Nephron (organoid): Measurements from ENCODE around the gene SPATA16.

ENCODE experiments used
- H3K27ac Mint-ChIP-seq, 3 experiments: 2 replicates each; pipeline ENCODE4 v1.8.0; 2020; ENCODE audit warnings: mixed read lengths in 3 of 3, mild to moderate bottlenecking in 2 of 3, moderate library complexity in 1 of 3
- H3K27me3 Mint-ChIP-seq: 2 replicates; pipeline ENCODE4 v1.8.0; 2021; ENCODE audit warnings: low read depth, mild to moderate bottlenecking, moderate library complexity, mixed read lengths
- H3K36me3 Mint-ChIP-seq: 2 replicates; pipeline ENCODE4 v1.8.0; 2020; ENCODE audit warnings: low read depth, mixed read lengths
- H3K4me1 Mint-ChIP-seq: 2 replicates; pipeline ENCODE4 v1.8.0; 2020; ENCODE audit warnings: mixed read lengths
- H3K4me3 Mint-ChIP-seq, 3 experiments: 2 replicates each; pipeline ENCODE4 v1.8.0; 2020; ENCODE audit warnings: mild to moderate bottlenecking in 3 of 3, mixed read lengths in 3 of 3, moderate library complexity in 2 of 3
- H3K9me3 Mint-ChIP-seq: 2 replicates; pipeline ENCODE4 v1.8.0; 2020; ENCODE audit warnings: mixed read lengths
- TF ChIP-seq, protein P1 (sequence below), 3 experiments: fragments of 200-600 bp; sonication (generic); IDR thresholded peaks; one replicate each; pipeline ENCODE4 v1.5.0; 2021; ENCODE audit warnings: antibody characterized with exemption in 3 of 3; ENCODE audit not compliant: unreplicated experiment in 3 of 3

The SPATA16 gene

DNA sequence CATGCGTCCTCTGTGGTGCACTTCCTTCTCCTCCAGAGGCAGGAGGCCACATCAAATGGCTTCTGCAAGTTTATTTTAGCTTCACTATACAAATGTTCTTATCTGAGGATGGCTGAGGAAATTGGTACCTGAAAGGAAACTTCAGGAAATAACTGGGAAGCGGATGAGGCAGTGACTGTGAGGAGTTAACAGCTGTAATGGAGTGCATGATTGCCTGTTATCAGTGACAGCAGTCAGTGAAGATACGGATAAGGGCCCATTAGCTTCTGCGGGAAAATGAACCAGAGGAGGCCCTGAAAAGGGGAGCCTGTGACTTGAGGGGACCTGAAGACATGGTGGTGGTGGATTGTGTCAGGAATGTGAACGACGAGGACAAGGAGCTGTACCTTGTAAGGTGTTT is 51.8 kb downstream of the SPATA16 start:
- H3K27ac Mint-ChIP-seq: no peak overlapping the region
- H3K4me3 Mint-ChIP-seq: no peak overlapping the region
- TF ChIP-seq, protein P1, sequence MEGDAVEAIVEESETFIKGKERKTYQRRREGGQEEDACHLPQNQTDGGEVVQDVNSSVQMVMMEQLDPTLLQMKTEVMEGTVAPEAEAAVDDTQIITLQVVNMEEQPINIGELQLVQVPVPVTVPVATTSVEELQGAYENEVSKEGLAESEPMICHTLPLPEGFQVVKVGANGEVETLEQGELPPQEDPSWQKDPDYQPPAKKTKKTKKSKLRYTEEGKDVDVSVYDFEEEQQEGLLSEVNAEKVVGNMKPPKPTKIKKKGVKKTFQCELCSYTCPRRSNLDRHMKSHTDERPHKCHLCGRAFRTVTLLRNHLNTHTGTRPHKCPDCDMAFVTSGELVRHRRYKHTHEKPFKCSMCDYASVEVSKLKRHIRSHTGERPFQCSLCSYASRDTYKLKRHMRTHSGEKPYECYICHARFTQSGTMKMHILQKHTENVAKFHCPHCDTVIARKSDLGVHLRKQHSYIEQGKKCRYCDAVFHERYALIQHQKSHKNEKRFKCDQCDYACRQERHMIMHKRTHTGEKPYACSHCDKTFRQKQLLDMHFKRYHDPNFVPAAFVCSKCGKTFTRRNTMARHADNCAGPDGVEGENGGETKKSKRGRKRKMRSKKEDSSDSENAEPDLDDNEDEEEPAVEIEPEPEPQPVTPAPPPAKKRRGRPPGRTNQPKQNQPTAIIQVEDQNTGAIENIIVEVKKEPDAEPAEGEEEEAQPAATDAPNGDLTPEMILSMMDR (IDR thresholded peaks at IDR 0.05; ENCODE audit: unreplicated experiment in 3 of 3): no peak
- no peaks in the 10 kb centered on the region for H3K4me1 Mint-ChIP-seq
- no peaks in the 10 kb centered on the region for H3K36me3 Mint-ChIP-seq
- no peaks in the 10 kb centered on the region for H3K27me3 Mint-ChIP-seq
- peaks cover 26% of the 10 kb centered on the region for H3K9me3 Mint-ChIP-seq

DNA sequence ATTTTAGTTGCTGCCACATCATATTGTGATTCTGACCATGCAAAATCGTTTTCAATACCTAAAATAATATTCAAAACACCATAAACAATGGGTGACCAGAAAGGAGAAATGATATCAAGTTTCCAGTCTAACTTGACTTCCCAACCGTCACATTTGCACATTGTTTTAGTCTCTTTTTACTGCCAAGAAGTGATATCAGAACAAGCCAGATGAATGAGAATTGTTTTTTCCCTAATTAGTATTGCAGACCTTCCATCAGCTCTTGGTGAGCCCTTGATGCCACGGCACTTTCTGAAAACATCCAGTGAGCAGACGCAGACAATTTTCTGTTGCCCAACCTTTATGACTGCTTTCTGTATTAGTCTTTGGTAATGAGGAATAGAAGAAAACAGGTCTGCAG is 62.5 kb downstream of the SPATA16 start:
- H3K9me3 Mint-ChIP-seq: peaks cover 5% of the 10 kb centered on the region
- H3K27me3 Mint-ChIP-seq: no peaks in the 10 kb centered on the region
- no peak overlapping the region for H3K4me3 Mint-ChIP-seq
- no peaks in the 10 kb centered on the region for H3K36me3 Mint-ChIP-seq
- H3K27ac Mint-ChIP-seq: no peak overlapping the region
- TF ChIP-seq, protein P1 (IDR thresholded peaks at IDR 0.05; ENCODE audit: unreplicated experiment in 3 of 3): no peak
- H3K4me1 Mint-ChIP-seq: no peaks in the 10 kb centered on the region

DNA sequence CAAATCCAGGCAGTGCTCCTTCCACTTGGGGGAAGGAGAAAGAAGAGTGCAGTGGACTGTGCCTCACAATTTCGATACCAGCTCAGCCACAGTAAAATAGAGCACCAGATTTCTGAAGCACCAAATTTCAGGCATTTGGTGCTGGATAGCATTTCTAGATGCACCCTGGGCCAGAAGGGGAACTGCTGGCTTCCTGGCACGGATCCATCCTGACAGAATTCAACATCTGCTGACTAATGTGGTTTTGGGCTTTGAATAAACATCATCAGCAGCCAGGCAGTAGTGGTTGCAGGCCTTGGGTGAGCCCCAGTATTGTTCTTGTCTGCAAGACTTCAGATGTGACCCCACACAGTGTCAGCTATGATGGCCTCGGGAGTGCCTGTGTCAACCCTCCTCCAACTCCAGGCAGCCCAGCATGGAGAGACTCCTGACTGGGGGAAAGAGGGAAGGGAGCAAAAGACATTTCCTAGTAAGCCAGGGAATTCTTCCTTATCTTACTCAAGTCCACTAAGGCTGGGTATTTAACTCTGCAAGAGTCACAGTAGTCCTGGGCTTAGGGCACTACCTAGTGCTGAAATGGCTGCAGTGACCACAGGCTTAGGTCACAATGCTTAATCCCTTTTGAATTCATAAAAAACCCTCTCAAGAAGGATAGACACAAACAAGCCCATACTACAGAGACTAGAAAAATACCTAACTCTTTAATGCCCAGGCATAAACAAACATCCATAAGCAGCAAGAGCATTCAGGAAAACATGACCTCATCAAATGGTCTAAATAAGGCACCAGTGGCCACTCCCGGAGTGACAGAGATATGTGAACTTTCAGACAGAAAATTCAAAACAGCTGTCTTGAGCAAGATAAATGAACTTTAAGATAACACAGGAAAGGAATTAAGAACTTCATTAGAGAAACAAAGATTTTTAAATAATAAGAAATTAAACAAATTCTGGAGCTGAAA is 74.7 kb downstream of the SPATA16 start:
- H3K9me3 Mint-ChIP-seq: peaks cover 3% of the 10 kb centered on the region
- H3K4me3 Mint-ChIP-seq: no peak overlapping the region
- H3K36me3 Mint-ChIP-seq: no peaks in the 10 kb centered on the region
- H3K4me1 Mint-ChIP-seq: peaks cover 11% of the 10 kb centered on the region
- H3K27me3 Mint-ChIP-seq: no peaks in the 10 kb centered on the region
- TF ChIP-seq, protein P1 (IDR thresholded peaks at IDR 0.05; ENCODE audit: unreplicated experiment in 3 of 3): no peak
- peak overlapping the region in 1 of 3 experiments; percentile 53 for H3K27ac Mint-ChIP-seq

DNA sequence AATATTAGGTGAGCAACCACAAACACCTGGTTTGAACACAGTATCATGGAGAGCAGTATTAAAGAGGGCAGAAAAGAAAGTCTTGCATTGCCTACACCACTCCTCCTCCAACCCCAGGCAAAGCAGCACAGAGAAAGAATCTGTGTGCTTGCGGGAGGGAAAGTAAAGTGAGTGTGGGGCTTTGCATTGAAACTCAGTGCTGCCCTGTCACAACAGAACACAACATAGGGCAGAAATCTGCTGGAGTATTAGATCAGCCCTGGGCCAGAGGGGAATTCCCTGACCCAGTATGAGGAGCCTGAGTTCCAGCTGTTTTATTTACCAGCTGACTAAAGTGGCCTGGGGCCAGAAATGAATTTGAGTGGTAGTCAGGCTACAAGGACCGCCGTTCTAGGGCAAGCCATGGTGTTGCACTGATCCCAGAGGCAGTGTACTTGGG is 75.5 kb downstream of the SPATA16 start:
- peaks cover 3% of the 10 kb centered on the region for H3K9me3 Mint-ChIP-seq
- TF ChIP-seq, protein P1 (IDR thresholded peaks at IDR 0.05; ENCODE audit: unreplicated experiment in 3 of 3): no peak
- peaks cover 11% of the 10 kb centered on the region for H3K4me1 Mint-ChIP-seq
- peak overlapping the region in 1 of 3 experiments; percentile 53 for H3K27ac Mint-ChIP-seq
- no peaks in the 10 kb centered on the region for H3K36me3 Mint-ChIP-seq
- H3K4me3 Mint-ChIP-seq: no peak overlapping the region
- H3K27me3 Mint-ChIP-seq: no peaks in the 10 kb centered on the region

DNA sequence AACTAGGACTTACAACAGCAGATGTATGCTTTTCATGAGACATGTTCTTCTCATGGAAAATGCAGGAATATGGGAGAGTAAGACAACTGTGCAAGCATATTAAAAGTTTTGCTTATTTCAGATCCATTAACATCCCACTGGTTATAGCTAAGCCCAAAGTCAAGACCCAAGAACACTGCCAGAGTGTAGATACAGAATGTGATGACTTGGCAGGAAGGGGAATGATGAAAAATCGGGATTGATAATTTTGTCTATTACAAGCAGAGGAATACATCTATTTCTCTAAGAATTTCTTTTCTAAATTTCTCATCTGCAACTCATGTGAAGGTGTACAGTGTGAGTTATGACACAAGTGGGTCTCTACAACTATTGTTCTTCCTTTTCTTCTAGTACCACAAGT is 76.4 kb downstream of the SPATA16 start:
- Mint-ChIP-seq H3K27ac (no peak overlapping the region), H3K9me3 (peaks cover 3% of the 10 kb centered on the region), H3K27me3 (no peaks in the 10 kb centered on the region), H3K36me3 (no peaks in the 10 kb centered on the region), H3K4me1 (peaks cover 11% of the 10 kb centered on the region), H3K4me3 (no peak overlapping the region)
- TF ChIP-seq, protein P1 (IDR thresholded peaks at IDR 0.05; ENCODE audit: unreplicated experiment in 3 of 3): no peak
